Astrocyte of the hippocampus (primary cell): Measurements from ENCODE around the gene PPAN.

Experiments
- DNase-seq: peaks from one replicate; pipeline ENCODE4 v3.0.0; 2011; ENCODE audit warnings: low read depth, low spot score

PPAN gene

GRCh38 chr19:10139952-10140351 lies 33.8 kb downstream of the PPAN start:
- DNase-seq, result no peak

- no peak for DNase-seq
Measured at GRCh38 chr19:10141479-10141878, 35.3 kb downstream of the PPAN start.

GRCh38 chr19:10141973-10142372 lies 35.8 kb downstream of the PPAN start:
- DNase-seq, result no peak

- DNase-seq, result no peak
Measured at GRCh38 chr19:10142701-10143375, 36.7 kb downstream of the PPAN start.

GRCh38 chr19:10143681-10144080 lies 37.5 kb downstream of the PPAN start:
- DNase-seq, result no peak

- DNase-seq, result no peak
Measured at GRCh38 chr19:10144361-10144760, 38.2 kb downstream of the PPAN start.

- DNase-seq, result no peak
Measured at GRCh38 chr19:10145031-10145430, 38.9 kb downstream of the PPAN start.

- no peak for DNase-seq
Measured at GRCh38 chr19:10146142-10146541, 40.0 kb downstream of the PPAN start.

- no peak for DNase-seq
Measured at GRCh38 chr19:10149427-10149826, 43.3 kb downstream of the PPAN start.

- DNase-seq, result no peak
Measured at GRCh38 chr19:10151521-10151920, 45.4 kb downstream of the PPAN start.

GRCh38 chr19:10152100-10152499 lies 45.9 kb downstream of the PPAN start:
- no peak for DNase-seq

- no peak for DNase-seq
Measured at GRCh38 chr19:10155839-10156238, 49.7 kb downstream of the PPAN start.

- DNase-seq, result no peak
Measured at GRCh38 chr19:10158071-10158470, 51.9 kb downstream of the PPAN start.

GRCh38 chr19:10158485-10158884 lies 52.3 kb downstream of the PPAN start:
- no peak for DNase-seq

GRCh38 chr19:10159610-10160009 lies 53.4 kb downstream of the PPAN start:
- no peak for DNase-seq
